Astrocyte (in vitro differentiated cells and primary cell): ENCODE data around the gene AASDHPPT.

ENCODE experiments used
- CTCF ChIP-seq: IDR thresholded peaks from 2 replicates; pipeline ENCODE4 v1.5.1; 2011; ENCODE audit warnings: low read depth, mild to moderate bottlenecking, inconsistent platforms, low read length, moderate library complexity; ENCODE audit not compliant: insufficient read depth
- EZH2 ChIP-seq: IDR thresholded peaks from 2 replicates; pipeline ENCODE4 v1.6.1; 2012; ENCODE audit warnings: mild to moderate bottlenecking, low read length, inconsistent platforms; ENCODE audit not compliant: insufficient read depth

GRCh38 chr11:106061954-106062949 lies 15.2 kb upstream of the AASDHPPT start:
- TF ChIP-seq EZH2 = no peak
- no peak for TF ChIP-seq CTCF
